ENCODE data around the gene ZNF23. TPM values are rescaled to one million over a fixed set of nuclear protein-coding genes. Genes with fewer than 3 reads are reported as not detected.

Gene ZNF23
- total RNA-seq, 1 donor from 2014 or later: 7.9 TPM

GRCh38 chr16:71426069-71426879 lies 35.8 kb downstream of the ZNF23 start:
- no peak for TF ChIP-seq CTCF (IDR thresholded peaks at IDR 0.05; ENCODE audit: insufficient read depth, low read length, severe bottlenecking)
- peak overlapping the region; percentile 35 for H3K4me3 ChIP-seq (ENCODE audit: low read depth, low read length)
- no peaks in the 10 kb centered on the region for H3K36me3 ChIP-seq (ENCODE audit: control insufficient read depth, insufficient read depth, low read length)
- FAIRE-seq (no peak), DNase-seq (ENCODE audit: low read depth) (peak; percentile 95)
- H3K27me3 ChIP-seq (ENCODE audit: control insufficient read depth, insufficient read depth, low read length): no peaks in the 10 kb centered on the region

GRCh38 chr16:71425746-71426068 lies 36.3 kb downstream of the ZNF23 start:
- Histone ChIP-seq H3K4me3 (ENCODE audit: low read depth, low read length) (peak overlapping the region; percentile 35), H3K27me3 (ENCODE audit: control insufficient read depth, insufficient read depth, low read length) (no peaks in the 10 kb centered on the region), H3K36me3 (ENCODE audit: control insufficient read depth, insufficient read depth, low read length) (no peaks in the 10 kb centered on the region)
- no peak for TF ChIP-seq CTCF (IDR thresholded peaks at IDR 0.05; ENCODE audit: insufficient read depth, low read length, severe bottlenecking)
- FAIRE-seq (no peak), DNase-seq (ENCODE audit: low read depth) (no peak)

GRCh38 chr16:71424626-71425025 lies 37.4 kb downstream of the ZNF23 start:
- Histone ChIP-seq H3K36me3 (ENCODE audit: control insufficient read depth, insufficient read depth, low read length) (no peaks in the 10 kb centered on the region), H3K27me3 (ENCODE audit: control insufficient read depth, insufficient read depth, low read length) (no peaks in the 10 kb centered on the region), H3K4me3 (ENCODE audit: low read depth, low read length) (no peak overlapping the region)
- FAIRE-seq (no peak), DNase-seq (ENCODE audit: low read depth) (no peak)
- no peak for TF ChIP-seq CTCF (IDR thresholded peaks at IDR 0.05; ENCODE audit: insufficient read depth, low read length, severe bottlenecking)

- no peak for DNase-seq (ENCODE audit: low read depth)
- Histone ChIP-seq H3K4me3 (ENCODE audit: low read depth, low read length) (no peak overlapping the region), H3K27me3 (ENCODE audit: control insufficient read depth, insufficient read depth, low read length) (no peaks in the 10 kb centered on the region), H3K36me3 (ENCODE audit: control insufficient read depth, insufficient read depth, low read length) (no peaks in the 10 kb centered on the region)
- TF ChIP-seq CTCF (IDR thresholded peaks at IDR 0.05; ENCODE audit: insufficient read depth, low read length, severe bottlenecking): no peak
- no peak for FAIRE-seq
Measured at GRCh38 chr16:71423865-71424264, 38.2 kb downstream of the ZNF23 start.

- DNase-seq (ENCODE audit: low read depth) (no peak), FAIRE-seq (no peak)
- Histone ChIP-seq H3K27me3 (ENCODE audit: control insufficient read depth, insufficient read depth, low read length) (no peaks in the 10 kb centered on the region), H3K36me3 (ENCODE audit: control insufficient read depth, insufficient read depth, low read length) (no peaks in the 10 kb centered on the region), H3K4me3 (ENCODE audit: low read depth, low read length) (no peak overlapping the region)
- TF ChIP-seq CTCF (IDR thresholded peaks at IDR 0.05; ENCODE audit: insufficient read depth, low read length, severe bottlenecking): no peak
Measured at GRCh38 chr16:71423016-71423415, 39.0 kb downstream of the ZNF23 start.

GRCh38 chr16:71421911-71422310 lies 40.1 kb downstream of the ZNF23 start:
- DNase-seq (ENCODE audit: low read depth) (peak; percentile 33), FAIRE-seq (no peak)
- H3K4me3 ChIP-seq (ENCODE audit: low read depth, low read length): no peak overlapping the region
- no peaks in the 10 kb centered on the region for H3K36me3 ChIP-seq (ENCODE audit: control insufficient read depth, insufficient read depth, low read length)
- H3K27me3 ChIP-seq (ENCODE audit: control insufficient read depth, insufficient read depth, low read length): no peaks in the 10 kb centered on the region
- TF ChIP-seq CTCF (IDR thresholded peaks at IDR 0.05; ENCODE audit: insufficient read depth, low read length, severe bottlenecking): peak; percentile 67
